HEK293T (cell line): ENCODE data around the gene LTO1.

Experiments
- CTCF ChIA-PET: fragments of 350-600 bp; formaldehyde crosslinking; extraction: SDS; loops from one replicate; lab custom pipeline; 2021; ENCODE audit warnings: antibody characterized with exemption, inconsistent platforms; lab: Yijun Ruan, JAX
- POLR2A ChIA-PET: fragments of 350-600 bp; formaldehyde crosslinking; extraction: SDS; loops from one replicate; lab custom pipeline; 2020; ENCODE audit warnings: antibody characterized with exemption, inconsistent platforms; lab: Yijun Ruan, JAX
- DNase-seq: peaks from one replicate; pipeline ENCODE4 v3.0.0; 2012; ENCODE audit warnings: mixed read lengths; ENCODE audit errors: extremely low spot score
- ARNT ChIP-seq: fragments of 450-650 bp; IDR thresholded peaks from 2 replicates; pipeline ENCODE4 v1.6.1; 2017; ENCODE audit warnings: mild to moderate bottlenecking
- BHLHE40 ChIP-seq: fragments of 450-650 bp; IDR thresholded peaks from 2 replicates; pipeline ENCODE4 v1.6.1; 2016; ENCODE audit warnings: mild to moderate bottlenecking, moderate library complexity, borderline replicate concordance
- CTBP1 ChIP-seq: fragments of 450-650 bp; IDR thresholded peaks from 2 replicates; pipeline ENCODE4 v1.6.1; 2016; ENCODE audit warnings: borderline replicate concordance
- ELF4 ChIP-seq: fragments of 450-650 bp; IDR thresholded peaks from 2 replicates; pipeline ENCODE4 v1.6.1; 2017; ENCODE audit warnings: antibody characterized with exemption
- FOXA1 ChIP-seq: fragments of 450-650 bp; IDR thresholded peaks from 2 replicates; pipeline ENCODE4 v1.6.1; 2016; ENCODE audit warnings: mild to moderate bottlenecking
- FOXK2 ChIP-seq: fragments of 450-650 bp; IDR thresholded peaks from 2 replicates; pipeline ENCODE4 v1.6.1; 2016; ENCODE audit warnings: mild to moderate bottlenecking
- FOXM1 ChIP-seq: fragments of 450-650 bp; IDR thresholded peaks from 2 replicates; pipeline ENCODE4 v1.6.1; 2017; ENCODE audit warnings: mild to moderate bottlenecking, borderline replicate concordance
- HDGF ChIP-seq: fragments of 450-650 bp; IDR thresholded peaks from 2 replicates; pipeline ENCODE4 v1.6.1; 2017; ENCODE audit warnings: antibody characterized with exemption, borderline replicate concordance
- L3MBTL2 ChIP-seq: fragments of 450-650 bp; conservative IDR thresholded peaks from 2 replicates; pipeline ENCODE4 v1.6.1; 2016; ENCODE audit warnings: mild to moderate bottlenecking
- LEF1 ChIP-seq: fragments of 450-650 bp; IDR thresholded peaks from 2 replicates; pipeline ENCODE4 v1.6.1; 2017; ENCODE audit warnings: mild to moderate bottlenecking, borderline replicate concordance
- NFRKB ChIP-seq: fragments of 450-650 bp; IDR thresholded peaks from 2 replicates; pipeline ENCODE4 v1.6.1; 2016; ENCODE audit warnings: mild to moderate bottlenecking, moderate library complexity
- SP1 ChIP-seq: fragments of 450-650 bp; IDR thresholded peaks from 2 replicates; pipeline ENCODE4 v1.6.1; 2017
- SUZ12 ChIP-seq: fragments of 450-650 bp; IDR thresholded peaks from 2 replicates; pipeline ENCODE4 v1.6.1; 2016; ENCODE audit warnings: mild to moderate bottlenecking
- TARDBP ChIP-seq: fragments of 450-650 bp; IDR thresholded peaks from 2 replicates; pipeline ENCODE4 v1.6.1; 2016
- ZNF384 ChIP-seq: fragments of 450-650 bp; IDR thresholded peaks from 2 replicates; pipeline ENCODE4 v1.6.1; 2016
- TF ChIP-seq, protein P1 (sequence below): fragments of 450-650 bp; IDR thresholded peaks from 2 replicates; pipeline ENCODE4 v1.6.1; 2016

Gene LTO1

DNA sequence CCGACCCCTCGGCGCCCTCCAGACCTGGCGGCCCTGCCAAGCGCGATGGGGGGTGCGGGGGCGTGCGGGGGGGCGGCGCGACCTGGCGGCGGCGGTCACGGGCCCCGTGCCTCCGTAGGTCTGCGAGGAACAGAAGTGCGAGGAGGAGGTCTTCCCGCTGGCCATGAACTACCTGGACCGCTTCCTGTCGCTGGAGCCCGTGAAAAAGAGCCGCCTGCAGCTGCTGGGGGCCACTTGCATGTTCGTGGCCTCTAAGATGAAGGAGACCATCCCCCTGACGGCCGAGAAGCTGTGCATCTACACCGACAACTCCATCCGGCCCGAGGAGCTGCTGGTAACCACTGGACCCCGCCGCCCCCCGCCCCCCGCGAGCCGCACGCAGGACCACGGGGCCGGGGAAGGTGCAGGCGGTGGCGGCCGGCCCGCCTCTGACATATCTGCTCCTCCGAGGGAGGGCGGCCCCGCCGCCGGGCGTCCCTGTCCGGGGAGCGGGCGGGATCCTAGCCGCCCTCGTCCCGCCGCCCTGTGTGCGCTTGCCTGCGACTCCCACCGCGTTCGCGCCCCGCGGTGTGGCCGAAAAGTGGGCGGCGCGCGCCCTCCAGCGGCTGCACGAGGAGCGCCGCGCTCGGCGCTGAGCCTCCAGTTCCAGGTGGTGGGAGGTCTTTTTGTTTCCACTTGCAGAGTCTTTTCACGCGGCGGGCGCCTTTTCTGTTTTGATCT lies 32.1 kb downstream of the LTO1 start:
- POLR2A ChIA-PET = interaction anchor here (1.1 kb wide), 1 partner anchor 32 kb away, joined by 4 read pairs; the partner anchor contains the start of gene LTO1

DNA sequence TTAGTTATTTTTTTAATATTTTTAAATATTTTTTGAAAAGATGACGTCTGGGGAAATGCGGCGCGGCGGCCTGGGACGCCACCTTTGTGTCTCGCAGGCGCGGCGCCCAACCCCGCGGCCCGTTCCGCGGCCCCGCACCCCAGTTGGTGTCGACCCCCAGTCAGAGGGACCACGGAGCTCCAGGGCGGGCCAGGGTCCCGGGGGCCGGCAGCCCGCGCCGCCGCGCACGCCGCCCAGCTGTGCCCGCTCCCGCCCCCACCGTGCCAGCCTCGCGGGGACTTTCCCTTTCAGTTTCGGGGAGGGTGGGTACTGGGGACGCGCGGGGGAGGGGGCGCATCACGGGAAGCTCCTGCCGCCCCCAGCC lies 32.6 kb downstream of the LTO1 start:
- ChIA-PET POLR2A (interaction anchor here (1.1 kb wide), 1 partner anchor 32 kb away, joined by 4 read pairs; the partner anchor contains the start of gene LTO1), CTCF (interaction anchor here (0.7 to 1.0 kb wide), 3 partner anchors 511 to 540 kb away, joined by 3 to 6 read pairs (median 3); no protein-coding TSS in a partner anchor)
- TF ChIP-seq SUZ12 = no peak
- TF ChIP-seq L3MBTL2 = no peak
- no peak for TF ChIP-seq TARDBP
- no peak for TF ChIP-seq NFRKB
- TF ChIP-seq FOXA1 = no peak
- no peak for TF ChIP-seq LEF1
- TF ChIP-seq ARNT = no peak
- TF ChIP-seq SP1 = no peak
- no peak for TF ChIP-seq ZNF384
- no peak for DNase-seq

More for the DNA sequence above, 32.1 kb downstream of the LTO1 start:
- DNase-seq = peak; percentile 79
- no peak for TF ChIP-seq HDGF
- no peak for TF ChIP-seq ARNT
- no peak for TF ChIP-seq SP1
- TF ChIP-seq NFRKB = no peak
- TF ChIP-seq CTBP1 = no peak; the same call in 1 of the 2 replicates
- TF ChIP-seq L3MBTL2 = no peak
- TF ChIP-seq ZNF384 = no peak
- TF ChIP-seq FOXK2 = no peak
- TF ChIP-seq TARDBP = no peak
- CTCF ChIA-PET = interaction anchor here (0.7 to 1.0 kb wide), 3 partner anchors 511 to 540 kb away, joined by 3 to 6 read pairs (median 3); no protein-coding TSS in a partner anchor

DNA sequence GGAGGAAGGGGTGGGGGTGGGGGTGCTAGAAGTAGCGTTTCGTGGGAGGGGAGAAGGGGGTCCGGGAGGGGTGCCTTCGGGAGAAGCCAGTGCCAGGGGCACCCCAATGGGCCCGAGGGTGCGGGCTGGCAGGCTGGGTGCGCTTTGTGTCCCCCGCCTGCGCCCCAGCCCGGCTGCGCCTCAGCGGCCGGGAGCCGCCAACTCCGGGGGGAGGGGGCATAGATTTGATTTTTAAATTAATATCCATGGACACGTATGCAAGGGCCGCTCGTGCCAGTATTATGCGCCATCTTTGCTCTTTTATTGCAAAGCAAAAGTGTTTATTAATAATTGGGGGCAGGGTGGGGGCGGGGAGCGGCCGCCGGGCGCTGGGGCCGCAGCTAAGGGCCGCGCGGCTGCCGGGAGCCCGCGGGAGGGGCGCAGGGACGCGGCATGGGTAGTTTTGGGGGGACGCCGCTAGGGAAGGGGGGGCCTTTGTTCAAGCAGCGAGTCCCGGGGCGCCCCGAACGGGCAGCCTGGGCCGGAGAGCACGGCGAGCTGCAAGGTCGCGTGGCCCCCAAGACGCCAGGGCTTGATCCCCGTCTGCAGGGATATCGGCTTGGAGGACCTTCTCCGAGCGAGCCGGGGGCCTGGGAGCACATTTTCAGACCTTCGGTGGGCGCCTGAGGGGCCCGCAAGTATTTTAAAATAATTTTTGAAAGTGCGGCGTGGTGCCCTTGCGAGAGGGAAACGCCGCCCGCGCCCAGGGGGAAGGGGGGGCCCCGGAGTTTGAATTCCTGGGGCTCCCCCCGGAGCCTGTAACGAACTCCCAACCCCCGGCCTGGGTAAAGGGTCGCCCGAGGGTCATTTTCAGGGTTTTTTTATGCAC lies 33.2 kb downstream of the LTO1 start:
- TF ChIP-seq CTBP1 (no peak), ARNT (no peak), HDGF (no peak), L3MBTL2 (no peak), FOXA1 (no peak)
- CTCF ChIA-PET = interaction anchor here (0.6 kb wide), 1 partner anchor 540 kb away, joined by 4 read pairs; no protein-coding TSS in a partner anchor
- POLR2A ChIA-PET = interaction anchor here (1.1 to 1.4 kb wide), 2 partner anchors 11 to 33 kb away, joined by 3 to 4 read pairs; partner anchors contain the start of gene LTO1
- DNase-seq = no peak

DNA sequence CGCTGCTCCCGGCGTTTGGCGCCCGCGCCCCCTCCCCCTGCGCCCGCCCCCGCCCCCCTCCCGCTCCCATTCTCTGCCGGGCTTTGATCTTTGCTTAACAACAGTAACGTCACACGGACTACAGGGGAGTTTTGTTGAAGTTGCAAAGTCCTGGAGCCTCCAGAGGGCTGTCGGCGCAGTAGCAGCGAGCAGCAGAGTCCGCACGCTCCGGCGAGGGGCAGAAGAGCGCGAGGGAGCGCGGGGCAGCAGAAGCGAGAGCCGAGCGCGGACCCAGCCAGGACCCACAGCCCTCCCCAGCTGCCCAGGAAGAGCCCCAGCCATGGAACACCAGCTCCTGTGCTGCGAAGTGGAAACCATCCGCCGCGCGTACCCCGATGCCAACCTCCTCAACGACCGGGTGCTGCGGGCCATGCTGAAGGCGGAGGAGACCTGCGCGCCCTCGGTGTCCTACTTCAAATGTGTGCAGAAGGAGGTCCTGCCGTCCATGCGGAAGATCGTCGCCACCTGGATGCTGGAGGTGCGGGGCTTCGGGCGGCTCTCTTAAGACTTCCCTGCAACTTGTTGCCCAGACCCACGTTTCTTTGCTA lies 34.1 kb downstream of the LTO1 start, which contains the start of gene CCND1:
Gene CCND1 (plus strand): TSS at position 162 of the 587 bp plus-strand sequence. CDS start 158 bp downstream, at position 320.
- ChIA-PET CTCF (interaction anchor here (0.6 kb wide), 1 partner anchor 539 kb away, joined by 4 read pairs; no protein-coding TSS in a partner anchor), POLR2A (interaction anchor here (1.4 kb wide), 1 partner anchor 12 kb away, joined by 3 read pairs; no protein-coding TSS in a partner anchor)
- TF ChIP-seq L3MBTL2 = peak; percentile 55; the same call in 1 of the 2 replicates
- TF ChIP-seq, protein P1, sequence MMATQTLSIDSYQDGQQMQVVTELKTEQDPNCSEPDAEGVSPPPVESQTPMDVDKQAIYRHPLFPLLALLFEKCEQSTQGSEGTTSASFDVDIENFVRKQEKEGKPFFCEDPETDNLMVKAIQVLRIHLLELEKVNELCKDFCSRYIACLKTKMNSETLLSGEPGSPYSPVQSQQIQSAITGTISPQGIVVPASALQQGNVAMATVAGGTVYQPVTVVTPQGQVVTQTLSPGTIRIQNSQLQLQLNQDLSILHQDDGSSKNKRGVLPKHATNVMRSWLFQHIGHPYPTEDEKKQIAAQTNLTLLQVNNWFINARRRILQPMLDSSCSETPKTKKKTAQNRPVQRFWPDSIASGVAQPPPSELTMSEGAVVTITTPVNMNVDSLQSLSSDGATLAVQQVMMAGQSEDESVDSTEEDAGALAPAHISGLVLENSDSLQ = no peak
- DNase-seq = peak; percentile 79

DNA sequence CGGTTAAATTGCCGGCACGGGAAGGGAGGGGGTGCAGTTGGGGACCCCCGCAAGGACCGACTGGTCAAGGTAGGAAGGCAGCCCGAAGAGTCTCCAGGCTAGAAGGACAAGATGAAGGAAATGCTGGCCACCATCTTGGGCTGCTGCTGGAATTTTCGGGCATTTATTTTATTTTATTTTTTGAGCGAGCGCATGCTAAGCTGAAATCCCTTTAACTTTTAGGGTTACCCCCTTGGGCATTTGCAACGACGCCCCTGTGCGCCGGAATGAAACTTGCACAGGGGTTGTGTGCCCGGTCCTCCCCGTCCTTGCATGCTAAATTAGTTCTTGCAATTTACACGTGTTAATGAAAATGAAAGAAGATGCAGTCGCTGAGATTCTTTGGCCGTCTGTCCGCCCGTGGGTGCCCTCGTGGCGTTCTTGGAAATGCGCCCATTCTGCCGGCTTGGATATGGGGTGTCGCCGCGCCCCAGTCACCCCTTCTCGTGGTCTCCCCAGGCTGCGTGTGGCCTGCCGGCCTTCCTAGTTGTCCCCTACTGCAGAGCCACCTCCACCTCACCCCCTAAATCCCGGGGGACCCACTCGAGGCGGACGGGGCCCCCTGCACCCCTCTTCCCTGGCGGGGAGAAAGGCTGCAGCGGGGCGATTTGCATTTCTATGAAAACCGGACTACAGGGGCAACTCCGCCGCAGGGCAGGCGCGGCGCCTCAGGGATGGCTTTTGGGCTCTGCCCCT lies 34.7 kb downstream of the LTO1 start:
- POLR2A ChIA-PET = interaction anchor here (1.4 kb wide), 1 partner anchor 13 kb away, joined by 3 read pairs; no protein-coding TSS in a partner anchor
- TF ChIP-seq SP1 (no peak), SUZ12 (no peak), FOXM1 (no peak), HDGF (no peak), NFRKB (no peak), ELF4 (no peak), FOXA1 (no peak), BHLHE40 (no peak), FOXK2 (no peak), CTBP1 (no peak), ARNT (no peak), TARDBP (no peak), ZNF384 (no peak), L3MBTL2 (no peak), LEF1 (no peak)
- TF ChIP-seq, protein P1 = no peak
- no peak for DNase-seq
- CTCF ChIA-PET = no interaction called here

DNA sequence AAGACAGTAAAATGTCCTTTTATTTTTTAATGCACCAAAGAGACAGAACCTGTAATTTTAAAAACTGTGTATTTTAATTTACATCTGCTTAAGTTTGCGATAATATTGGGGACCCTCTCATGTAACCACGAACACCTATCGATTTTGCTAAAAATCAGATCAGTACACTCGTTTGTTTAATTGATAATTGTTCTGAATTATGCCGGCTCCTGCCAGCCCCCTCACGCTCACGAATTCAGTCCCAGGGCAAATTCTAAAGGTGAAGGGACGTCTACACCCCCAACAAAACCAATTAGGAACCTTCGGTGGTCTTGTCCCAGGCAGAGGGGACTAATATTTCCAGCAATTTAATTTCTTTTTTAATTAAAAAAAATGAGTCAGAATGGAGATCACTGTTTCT lies 35.3 kb downstream of the LTO1 start:
- DNase-seq = no peak
- ChIA-PET POLR2A (interaction anchor here (1.2 kb wide), 1 partner anchor 537 kb away, joined by 4 read pairs; no protein-coding TSS in a partner anchor), CTCF (no interaction called here)
- no peak for TF ChIP-seq HDGF
- TF ChIP-seq ELF4 = no peak
- TF ChIP-seq NFRKB = no peak
- TF ChIP-seq CTBP1 = no peak
- TF ChIP-seq FOXM1 = no peak
- TF ChIP-seq TARDBP = no peak
- TF ChIP-seq SP1 = no peak
- TF ChIP-seq L3MBTL2 = no peak
- no peak for TF ChIP-seq ARNT
- TF ChIP-seq FOXA1 = no peak
- TF ChIP-seq LEF1 = no peak
